AG08396 (cell line): ENCODE results near the gene SLAMF6.
"Not testable (repeated sequence)": the region's sequence is repeated elsewhere in the genome, so short reads cannot be mapped to it uniquely, and the experiment has no call there.

Source experiments
- DNase-seq: peaks from one replicate; pipeline ENCODE4 v3.0.0; 2012; ENCODE audit warnings: low spot score, mixed read lengths

Gene SLAMF6

GRCh38 chr1:160504651-160505050, 18.4 kb downstream of the SLAMF6 start:
- DNase-seq, result no peak

- no peak for DNase-seq
Measured at GRCh38 chr1:160503087-160503486, 20.0 kb downstream of the SLAMF6 start.

- DNase-seq, result no peak
Measured at GRCh38 chr1:160500321-160500990, 22.6 kb downstream of the SLAMF6 start.

GRCh38 chr1:160499631-160500030, 23.4 kb downstream of the SLAMF6 start:
- DNase-seq, result no peak

GRCh38 chr1:160498301-160499065, 24.6 kb downstream of the SLAMF6 start:
- DNase-seq, result not testable (repeated sequence)

- DNase-seq, result no peak
Measured at GRCh38 chr1:160496334-160496733, 26.7 kb downstream of the SLAMF6 start.

- DNase-seq, result no peak
Measured at GRCh38 chr1:160494620-160495019, 28.4 kb downstream of the SLAMF6 start.

- DNase-seq, result no peak
Measured at GRCh38 chr1:160492617-160493016, 30.4 kb downstream of the SLAMF6 start.

- DNase-seq, result no peak
Measured at GRCh38 chr1:160491981-160492380, 31.1 kb downstream of the SLAMF6 start.

GRCh38 chr1:160491017-160491416, 32.0 kb downstream of the SLAMF6 start:
- no peak for DNase-seq

GRCh38 chr1:160489513-160490261, 33.4 kb downstream of the SLAMF6 start:
- DNase-seq, result no peak

- no peak for DNase-seq
Measured at GRCh38 chr1:160488347-160489058, 34.6 kb downstream of the SLAMF6 start.

- DNase-seq, result no peak
Measured at GRCh38 chr1:160486453-160486852, 36.6 kb downstream of the SLAMF6 start.

GRCh38 chr1:160483505-160484185, 39.4 kb downstream of the SLAMF6 start:
- DNase-seq, result no peak

GRCh38 chr1:160481979-160482596, 41.0 kb downstream of the SLAMF6 start:
- DNase-seq, result no peak

GRCh38 chr1:160480781-160481180, 42.3 kb downstream of the SLAMF6 start:
- DNase-seq, result not testable (repeated sequence)

GRCh38 chr1:160479091-160479490, 44.0 kb downstream of the SLAMF6 start:
- not testable (repeated sequence) for DNase-seq

GRCh38 chr1:160474392-160475242, 48.4 kb downstream of the SLAMF6 start:
- no peak for DNase-seq

- no peak for DNase-seq
Measured at GRCh38 chr1:160472112-160472511, 50.9 kb downstream of the SLAMF6 start.

GRCh38 chr1:160471253-160471652, 51.8 kb downstream of the SLAMF6 start:
- no peak for DNase-seq
